Adrenal gland (tissue), 12 donors: ENCODE data around the gene IGSF3. TPM values are rescaled to one million over a fixed set of nuclear protein-coding genes. Genes with fewer than 3 reads are reported as not detected.

Experiments used
- DNase-seq, 7 donors: peaks; one replicate each; pipeline ENCODE4 v3.0.0-alpha.2; 2019 to 2020
- H3K27ac ChIP-seq, 5 donors: fragments of 200-600 bp; sonication (generic) in 4 of 5; 1 replicate in 3 of 5; 2 replicates in 2 of 5; pipeline versions ENCODE4 v1.5.1 to v1.8.0; 2016 to 2020; ENCODE audit warnings: mild to moderate bottlenecking in 1 of 5
- H3K27me3 ChIP-seq: fragments of 200-600 bp; 2 replicates; pipeline ENCODE4 v1.8.0; 2021
- H3K36me3 ChIP-seq, 2 donors: fragments of 200-600 bp; replicated peaks in 1 of 2; 1 replicate in 1 of 2; 2 replicates in 1 of 2; pipeline versions ENCODE4 v1.5.1 to v1.8.0; 2018 to 2022
- H3K4me1 ChIP-seq, 2 donors: fragments of 200-600 bp; replicated peaks in 1 of 2; 1 replicate in 1 of 2; 2 replicates in 1 of 2; pipeline versions ENCODE4 v1.5.1 to v1.8.0; 2018 to 2021
- H3K4me3 ChIP-seq, 4 donors: fragments of 200-600 bp; sonication (generic) in 3 of 4; one replicate each; pipeline ENCODE4 v1.5.1; 2016 to 2018
- H3K9me3 ChIP-seq, 3 donors: fragments of 200-600 bp; sonication (generic) in 1 of 3; replicated peaks in 1 of 3; 1 replicate in 2 of 3; 2 replicates in 1 of 3; pipeline versions ENCODE4 v1.5.1 to v1.8.0; 2016 to 2021
- CTCF ChIP-seq, 6 experiments: fragments of 450-650 bp in 4 of 6; fragments of 200-600 bp in 2 of 6; sonication (generic) in 1 of 6; IDR thresholded peaks; 1 replicate in 5 of 6; 2 replicates in 1 of 6; pipeline versions ENCODE4 v1.5.1 to v1.8.0; 2016 to 2021; ENCODE audit warnings: antibody characterized with exemption in 6 of 6, mild to moderate bottlenecking in 2 of 6, moderate library complexity in 1 of 6
- POLR2A ChIP-seq, 2 donors: fragments of 450-650 bp; IDR thresholded peaks; one replicate each; pipeline ENCODE4 v1.6.1; 2017; ENCODE audit warnings: antibody characterized with exemption in 2 of 2, mild to moderate bottlenecking in 2 of 2, moderate library complexity in 1 of 2
- WGBS, 4 donors: extraction: QIAGEN DNeasy Blood & Tissue Kit in 2 of 4; methylation state at CpG; one replicate each; pipeline versions ENCODE4 v1.1.5 to v1.1.7; 2013 to 2017; 5-methylcytosine and 5-hydroxymethylcytosine counted together
- intact Hi-C, 2 donors: fragments of 100-400 bp; cut with DNase I; formaldehyde crosslinking; loops; one replicate each; pipeline versions ENCODE4 v1.14.1 to v1.15.0; 2022 to 2023
- polyA plus RNA-seq, 3 donors: library from polyadenylated mRNA; stranded (reverse); fragments of 200-250 nt in 2 of 3; fragments of 350-450 nt in 1 of 3; fragmentation: Illumina TruSeq in 1 of 3; extraction: RNeasy Lipid Tissue Mini Kit (QIAGEN cat#74804) in 1 of 3; gene quantifications; one replicate each; pipeline ENCODE4 v1.2.3, GENCODE V29; 2013 to 2014
- total RNA-seq, 9 donors: library from RNA; depleted of rRNA in 4 of 9; stranded (reverse); fragments of >200 nt in 4 of 9; fragments of 120-200 nt in 1 of 9; fragmentation: NEBNext Ultra II Directional in 1 of 9; extraction: Animal tissue kit (Norgen Biotek cat#: 25700) in 1 of 9; gene quantifications; one replicate each; pipeline versions ENCODE4 v1.1.0 to v1.2.4, GENCODE V29; 2013 to 2023
- donor health status: healthy with polysubstance abuse.
- donor health status: Bipolar disorder and iron deficiency.
- donor health status: DM: yes; HTN: yes; CAD: no.
- donor health status: DM: no; HTN: no; CAD: no.
- donor health status: DM: no; HTN: no; CAD: no.
- donor health status: DM: yes; HTN: yes; CAD: no.

IGSF3 gene
- total and polyA plus RNA-seq, 12 donors: 0.67 to 12.1 (median 2.2) TPM

DNA sequence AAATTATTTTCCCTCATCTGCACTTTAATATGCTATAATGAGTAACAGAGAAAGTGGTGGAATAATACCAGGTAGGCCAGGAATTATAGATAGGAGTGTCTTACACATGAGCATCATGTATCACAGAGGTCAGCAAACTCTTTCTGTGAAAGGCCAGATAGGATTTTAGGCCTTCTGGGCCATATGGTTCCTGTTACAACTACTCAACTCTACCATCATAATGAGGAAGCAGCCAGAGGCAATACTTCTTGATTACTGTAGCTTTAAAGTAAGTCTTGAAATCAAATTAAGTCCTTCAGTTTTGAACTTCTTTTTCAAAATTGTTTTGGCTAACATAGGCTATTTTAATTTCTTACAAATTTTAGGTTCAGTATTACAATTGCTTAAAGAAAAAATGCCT, 32.1 kb upstream of the IGSF3 start:
- H3K4me3 ChIP-seq: no peak overlapping the region
- intact Hi-C loops: no loop called here
- H3K36me3 ChIP-seq: no peaks in the 10 kb centered on the region
- TF ChIP-seq CTCF (IDR thresholded peaks at IDR 0.05) (no peak), POLR2A (IDR thresholded peaks at IDR 0.05) (no peak)
- no peak overlapping the region for H3K27ac ChIP-seq
- H3K9me3 ChIP-seq: no peaks in the 10 kb centered on the region
- H3K4me1 ChIP-seq: no peaks in the 10 kb centered on the region
- no peak for DNase-seq
- H3K27me3 ChIP-seq: no peaks in the 10 kb centered on the region

DNA sequence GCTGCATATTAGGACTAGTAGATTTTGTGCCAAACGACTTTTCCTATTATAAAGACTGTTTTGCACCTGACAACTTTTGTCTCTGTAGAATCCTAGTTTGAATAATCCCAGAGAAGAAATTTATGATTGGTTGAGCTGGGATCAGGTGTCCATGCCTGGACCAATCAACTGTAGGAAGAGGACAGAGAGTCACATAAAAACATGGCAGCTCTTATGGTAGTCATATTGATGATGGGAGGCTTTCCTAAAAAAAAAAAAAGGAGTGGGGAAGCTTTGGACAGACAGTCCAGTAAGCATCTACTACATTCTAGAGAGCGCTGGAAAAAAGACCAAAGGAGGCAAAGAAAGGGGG, 30.7 kb upstream of the IGSF3 start:
- H3K36me3 ChIP-seq: no peaks in the 10 kb centered on the region
- H3K4me1 ChIP-seq: no peaks in the 10 kb centered on the region
- intact Hi-C loops: no loop called here
- DNase-seq: no peak
- TF ChIP-seq POLR2A (IDR thresholded peaks at IDR 0.05) (no peak), CTCF (IDR thresholded peaks at IDR 0.05) (no peak)
- no peaks in the 10 kb centered on the region for H3K9me3 ChIP-seq
- H3K27me3 ChIP-seq: no peaks in the 10 kb centered on the region
- no peak overlapping the region for H3K27ac ChIP-seq
- 71 to 78% (median 74%) methylated on average over 2 of the region's 2 CpGs for WGBS, 4 donors
- no peak overlapping the region for H3K4me3 ChIP-seq

DNA sequence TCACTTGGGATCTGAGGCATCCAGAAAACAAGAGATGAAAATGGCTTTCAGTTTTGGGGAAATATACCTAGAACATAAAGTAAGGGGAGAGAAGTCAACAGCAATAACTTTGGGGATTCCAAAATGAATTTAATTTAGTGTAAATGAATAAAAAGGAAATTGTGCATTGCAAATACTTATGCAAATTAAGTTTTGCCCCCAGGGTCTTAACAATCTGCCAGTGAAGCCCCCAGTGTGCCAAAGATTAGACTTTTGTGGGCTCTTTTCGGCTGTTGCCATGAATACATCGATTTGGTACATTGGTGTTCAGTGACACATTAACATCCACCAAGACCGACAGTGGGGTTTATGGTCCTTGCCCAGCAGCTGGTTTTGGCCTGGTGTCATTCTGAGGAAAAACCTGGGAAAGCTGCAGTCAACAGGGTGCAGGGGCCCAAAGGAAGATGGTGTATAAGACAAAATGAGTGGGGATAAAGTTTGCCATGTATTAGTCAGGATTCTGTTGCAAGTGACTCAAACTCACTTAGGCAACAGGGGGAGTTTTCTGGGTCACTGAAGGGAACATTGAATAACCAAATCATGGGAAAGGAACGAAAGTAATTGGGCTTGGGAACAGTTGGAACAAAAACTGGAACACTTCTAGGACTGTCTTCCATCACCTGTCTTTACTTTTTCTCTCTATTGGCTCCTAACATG, 30.2 kb upstream of the IGSF3 start:
- Histone ChIP-seq H3K9me3 (no peaks in the 10 kb centered on the region), H3K27ac (no peak overlapping the region), H3K4me1 (no peaks in the 10 kb centered on the region), H3K36me3 (no peaks in the 10 kb centered on the region), H3K27me3 (no peaks in the 10 kb centered on the region), H3K4me3 (no peak overlapping the region)
- no peak for DNase-seq
- TF ChIP-seq CTCF (IDR thresholded peaks at IDR 0.05) (no peak), POLR2A (IDR thresholded peaks at IDR 0.05) (no peak)
- 82 to 84% (median 83%) methylated on average over 4 of the region's 4 CpGs for WGBS, 4 donors
- intact Hi-C loops: no loop called here

DNA sequence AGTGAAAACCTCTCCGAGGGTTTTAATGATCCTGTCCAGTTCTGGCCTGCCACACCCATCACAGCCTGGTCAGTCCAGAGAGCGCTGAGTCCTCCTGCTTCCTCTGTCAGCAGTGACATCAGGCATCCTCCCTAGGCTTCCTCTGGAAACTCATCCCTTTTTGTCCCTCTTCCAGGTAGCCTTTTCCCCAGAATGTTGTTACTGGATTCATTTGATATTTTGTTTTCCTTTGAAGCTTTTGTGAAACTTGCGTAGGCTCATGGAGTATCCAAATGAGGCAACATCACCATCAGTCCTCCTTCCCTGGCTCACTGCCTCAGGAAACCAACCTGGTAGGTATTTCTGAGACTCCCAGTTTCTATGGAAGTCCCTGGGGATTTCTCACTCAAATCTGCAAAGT, 27.0 kb upstream of the IGSF3 start:
- intact Hi-C loops: no loop called here
- WGBS, 4 donors: 77 to 87% (median 81%) methylated on average over 3 of the region's 3 CpGs
- no peak for DNase-seq
- Histone ChIP-seq H3K27ac (no peak overlapping the region), H3K27me3 (no peaks in the 10 kb centered on the region), H3K4me3 (no peak overlapping the region), H3K4me1 (no peaks in the 10 kb centered on the region), H3K36me3 (no peaks in the 10 kb centered on the region), H3K9me3 (no peaks in the 10 kb centered on the region)
- no peak for TF ChIP-seq CTCF (IDR thresholded peaks at IDR 0.05)
- TF ChIP-seq POLR2A (IDR thresholded peaks at IDR 0.05): no peak
